GM19351 (cell line): ENCODE results near the gene PHF2.

ENCODE experiments used
- ATAC-seq: cut with Tn5 transposase; IDR thresholded peaks from one replicate; pipeline ENCODE4 v1.9.1; 2021; ENCODE audit warnings: mild to moderate bottlenecking, moderate library complexity; ENCODE audit not compliant: unreplicated experiment

PHF2 gene

GRCh38 chr9:93585695-93586094, 9.3 kb downstream of the PHF2 start:
- ATAC-seq: no peak

- no peak for ATAC-seq
Observed at GRCh38 chr9:93586290-93587057, 10.1 kb downstream of the PHF2 start.

- no peak for ATAC-seq
Observed at GRCh38 chr9:93587284-93587650, 10.9 kb downstream of the PHF2 start.

- no peak for ATAC-seq
Observed at GRCh38 chr9:93587651-93588347, 11.4 kb downstream of the PHF2 start.

GRCh38 chr9:93588641-93589609, 12.5 kb downstream of the PHF2 start:
- ATAC-seq: no peak

- ATAC-seq: no peak
Observed at GRCh38 chr9:93589688-93590087, 13.3 kb downstream of the PHF2 start.

- ATAC-seq: no peak
Observed at GRCh38 chr9:93590609-93591234, 14.3 kb downstream of the PHF2 start.

- no peak for ATAC-seq
Observed at GRCh38 chr9:93591301-93592007, 15.1 kb downstream of the PHF2 start.

GRCh38 chr9:93592008-93592642, 15.7 kb downstream of the PHF2 start:
- no peak for ATAC-seq

GRCh38 chr9:93592643-93593021, 16.2 kb downstream of the PHF2 start:
- peak; percentile 48 for ATAC-seq

- no peak for ATAC-seq
Observed at GRCh38 chr9:93593144-93593658, 16.8 kb downstream of the PHF2 start.

GRCh38 chr9:93594041-93594756, 17.8 kb downstream of the PHF2 start:
- no peak for ATAC-seq

- no peak for ATAC-seq
Observed at GRCh38 chr9:93595461-93595860, 19.1 kb downstream of the PHF2 start.

GRCh38 chr9:93595861-93596365, 19.5 kb downstream of the PHF2 start:
- ATAC-seq: no peak

GRCh38 chr9:93596399-93596798, 20.0 kb downstream of the PHF2 start:
- ATAC-seq: no peak

GRCh38 chr9:93597142-93597706, 20.8 kb downstream of the PHF2 start:
- no peak for ATAC-seq

GRCh38 chr9:93597871-93598646, 21.7 kb downstream of the PHF2 start:
- no peak for ATAC-seq
